C4-2B (cell line): ENCODE data around the gene PSTPIP1.

Experiments
- CTCF ChIP-seq: fragments of 450-650 bp; conservative IDR thresholded peaks from 2 replicates; pipeline ENCODE4 v1.5.1; 2017; ENCODE audit warnings: mild to moderate bottlenecking
- ZFX ChIP-seq: fragments of 450-650 bp; IDR thresholded peaks from 2 replicates; pipeline ENCODE4 v1.6.1; 2017

GRCh38 chr15:77044228-77045042 lies 49.5 kb downstream of the PSTPIP1 start:
- no peak for TF ChIP-seq CTCF
- TF ChIP-seq ZFX: no peak
